ENCODE results near the gene FCN3.
A peak's percentile ranks its signal among the peaks of the same experiment; 100 is the strongest.
"Not testable (repeated sequence)": the region's sequence is repeated elsewhere in the genome, so short reads cannot be mapped to it uniquely, and the experiment has no call there.

FCN3 gene

GRCh38 chr1:27394282-27394658 is 19.6 kb upstream of the FCN3 start:
- DNase-seq (ENCODE audit: extremely low read depth, low read depth) = no peak
- TF ChIP-seq CTCF (IDR thresholded peaks at IDR 0.05; ENCODE audit: low read depth, low read length) = no peak

- DNase-seq (ENCODE audit: extremely low read depth, low read depth) = no peak
- no peak for TF ChIP-seq CTCF (IDR thresholded peaks at IDR 0.05; ENCODE audit: low read depth, low read length)
These were observed 19.1 kb upstream of the FCN3 start for GRCh38 chr1:27393641-27394281.

GRCh38 chr1:27392778-27393635 is 18.4 kb upstream of the FCN3 start:
- peak; percentile 33 for TF ChIP-seq CTCF (IDR thresholded peaks at IDR 0.05; ENCODE audit: low read depth, low read length)
- no peak for DNase-seq (ENCODE audit: extremely low read depth, low read depth)

GRCh38 chr1:27392096-27392777 is 17.6 kb upstream of the FCN3 start, which contains the start of gene GPR3:
TSS of gene GPR3 (plus strand) at chr1:27392622. CDS start at chr1:27393799, 1,177 bp downstream.
- peak; percentile 66 for DNase-seq (ENCODE audit: extremely low read depth, low read depth)
- peak; percentile 67 for TF ChIP-seq CTCF (IDR thresholded peaks at IDR 0.05; ENCODE audit: low read depth, low read length)

GRCh38 chr1:27391511-27392095 is 17.0 kb upstream of the FCN3 start:
- DNase-seq (ENCODE audit: extremely low read depth, low read depth) = no peak
- no peak; the same call in 1 of the 2 replicates for TF ChIP-seq CTCF (IDR thresholded peaks at IDR 0.05; ENCODE audit: low read depth, low read length)

- DNase-seq (ENCODE audit: extremely low read depth, low read depth) = no peak
- TF ChIP-seq CTCF (IDR thresholded peaks at IDR 0.05; ENCODE audit: low read depth, low read length) = peak; percentile 87
These were observed 13.8 kb upstream of the FCN3 start for GRCh38 chr1:27388337-27389005.

- not testable (repeated sequence) for DNase-seq (ENCODE audit: extremely low read depth, low read depth)
These were observed 10.2 kb upstream of the FCN3 start for GRCh38 chr1:27384797-27385196.

Data from AG09319 (cell line).